ENCODE results near the gene MFSD11. TPM values are rescaled to one million over a fixed set of nuclear protein-coding genes. Genes with fewer than 3 reads are reported as not detected.

MFSD11 gene
- total and polyA plus RNA-seq, 2 of the 8 experiments (the other 6 are each of a cell fraction or from before 2014, with no cell fraction given): 17.7 to 19.8 TPM

GRCh38 chr17:76689859-76690258 lies 48.1 kb upstream of the MFSD11 start:
- no peak overlapping the region for H2BK15ac ChIP-seq (ENCODE audit: low read length)
- no peak for TF ChIP-seq MAFK (IDR thresholded peaks at IDR 0.05; ENCODE audit: low read depth, low read length)
- CTCF ChIA-PET (ENCODE audit: partially characterized antibody): interaction anchor here (0.6 to 13.1 kb wide), 7 partner anchors 9 to 300 kb away, joined by 3 to 155 read pairs (median 4); partner anchors contain the start of gene MXRA7
- no peak overlapping the region for H3K4me3 ChIP-seq (ENCODE audit: extremely low read depth in 1 of 4, insufficient read depth in 2 of 4, low read depth in 3 of 4, low read length in 4 of 4)
- H3K56ac ChIP-seq (replicated peaks; ENCODE audit: insufficient read length, low read depth, low read length): no peak overlapping the region
- H3K23ac ChIP-seq (ENCODE audit: insufficient read length): no peak overlapping the region
- no peak overlapping the region for H2AK5ac ChIP-seq (ENCODE audit: low read depth, low read length)
- no peak overlapping the region for H3K27ac ChIP-seq (ENCODE audit: low read depth, low read length)
- H3K4ac ChIP-seq (replicated peaks; ENCODE audit: insufficient read length, low read depth, low read length): no peak overlapping the region
- H2AFZ ChIP-seq (ENCODE audit: low read length): no peak overlapping the region
- H2BK20ac ChIP-seq (ENCODE audit: low read length): no peak overlapping the region
- H2BK12ac ChIP-seq (ENCODE audit: low read depth, low read length): no peak overlapping the region
- no peak for DNase-seq (ENCODE audit: low read depth in 1 of 2, low spot score in 2 of 2)
- FAIRE-seq: no peak
- no peaks in the 10 kb centered on the region for H3K79me2 ChIP-seq (ENCODE audit: control insufficient read depth in 1 of 2, insufficient read depth in 2 of 2, low read length in 2 of 2)
- H3K79me1 ChIP-seq (ENCODE audit: low read depth, low read length): no peaks in the 10 kb centered on the region
- no peaks in the 10 kb centered on the region for H3K23me2 ChIP-seq (ENCODE audit: low read depth, low read length)
- H3K4me2 ChIP-seq (ENCODE audit: insufficient read depth in 1 of 2, low read depth in 2 of 2, low read length in 2 of 2): no peak overlapping the region
- no peak overlapping the region for H4K91ac ChIP-seq (replicated peaks; ENCODE audit: insufficient read length, low read length)
- no peaks in the 10 kb centered on the region; a peak in 1 of 7 replicates for H3K27me3 ChIP-seq (replicated peaks in 1 of 4; ENCODE audit: control insufficient read depth in 3 of 4, extremely low read depth in 1 of 4, insufficient read depth in 3 of 4, low read length in 3 of 4)
- H4K8ac ChIP-seq (ENCODE audit: extremely low read depth, insufficient read depth, low read length): no peak overlapping the region
- peaks cover 0 to 12% (median 5%) of the 10 kb centered on the region in 4 experiments; a peak in 5 of 7 replicates for H3K4me1 ChIP-seq (replicated peaks in 1 of 4; ENCODE audit: control insufficient read depth in 3 of 4, insufficient read depth in 4 of 4, low read length in 3 of 4)
- H4K5ac ChIP-seq (ENCODE audit: insufficient read length, low read depth, low read length): no peak overlapping the region
- POLR2A ChIA-PET (ENCODE audit: partially characterized antibody): interaction anchor here (2.7 kb wide), 1 partner anchor 19 kb away, joined by 12 read pairs; no protein-coding TSS in a partner anchor
- H3K36me3 ChIP-seq (ENCODE audit: control insufficient read depth in 2 of 4, insufficient read depth in 4 of 4, low read length in 3 of 4): no peaks in the 10 kb centered on the region
- H2BK120ac ChIP-seq (replicated peaks; ENCODE audit: low read depth, low read length): no peak overlapping the region
- H3K18ac ChIP-seq (ENCODE audit: extremely low read depth, low read length): no peak overlapping the region
- no peaks in the 10 kb centered on the region for H3K9me3 ChIP-seq (ENCODE audit: insufficient read depth in 2 of 2, low read depth in 1 of 2, low read length in 1 of 2)
- 95% methylated on average over 11 of the region's 11 CpGs; no CpG with 5 or more reads in 1 of the 2 experiments for WGBS, 2 experiments (ENCODE audit: extremely low coverage in 1 of 2, insufficient coverage in 1 of 2, insufficient read length in 1 of 2, insufficient replicate concordance in 2 of 2, low coverage in 1 of 2, low lambda C conversion rate in 2 of 2, missing lambda C conversion rate in 1 of 2)
- no peak overlapping the region for H3K14ac ChIP-seq (ENCODE audit: insufficient read length)
- peaks cover 0 to 2% of the 10 kb centered on the region in 2 experiments for H4K20me1 ChIP-seq (replicated peaks in 1 of 2; ENCODE audit: control insufficient read depth in 1 of 2, insufficient read depth in 2 of 2, low read length in 2 of 2)
- H2BK5ac ChIP-seq (ENCODE audit: low read depth, low read length): no peak overlapping the region
- H3K9ac ChIP-seq (replicated peaks in 1 of 4; ENCODE audit: extremely low read depth in 1 of 4, low read depth in 3 of 4, low read length in 3 of 4): no peak overlapping the region
